H1 (cell line): ENCODE data around the gene MS4A3. TPM values are rescaled to one million over a fixed set of nuclear protein-coding genes. Genes with fewer than 3 reads are reported as not detected.

Source experiments
- CTCF ChIA-PET: fragments of 300-600 bp; sonication (Branson Sonifier 250); formaldehyde crosslinking; loops from one replicate; lab custom pipeline; 2021; ENCODE audit not compliant: partially characterized antibody; lab: Charles Lee
- POLR2A ChIA-PET: fragments of 300-600 bp; sonication (Branson Sonifier 250); formaldehyde crosslinking; loops from one replicate; lab custom pipeline; 2021; ENCODE audit warnings: inconsistent platforms; ENCODE audit not compliant: partially characterized antibody; lab: Charles Lee
- DNase-seq, 2 experiments: peaks; one replicate each; pipeline versions ENCODE4 v3.0.0 to v3.0.0-alpha.2; 2010 to 2022; ENCODE audit warnings: low spot score in 2 of 2, low read depth in 1 of 2, mixed read lengths in 1 of 2
- FAIRE-seq: peaks from 2 replicates; lab custom pipeline; 2011; peaks lifted over from hg19 to GRCh38; lab: Jason Lieb, UNC
- H2AFZ ChIP-seq: 2 replicates; pipeline ENCODE4 v1.8.1; 2012; ENCODE audit warnings: low read length, inconsistent platforms
- H2AK5ac ChIP-seq: 2 replicates; pipeline ENCODE4 v1.6.1; 2013; ENCODE audit warnings: low read depth, low read length
- H2BK120ac ChIP-seq: replicated peaks from 2 replicates; pipeline ENCODE3; 2013; ENCODE audit warnings: low read depth, low read length, inconsistent platforms
- H2BK12ac ChIP-seq: 2 replicates; pipeline ENCODE4 v1.6.1; 2013; ENCODE audit warnings: low read depth, low read length
- H2BK15ac ChIP-seq: 2 replicates; pipeline ENCODE4 v1.6.1; 2013; ENCODE audit warnings: low read length
- H2BK20ac ChIP-seq: 2 replicates; pipeline ENCODE4 v1.6.1; 2013; ENCODE audit warnings: low read length
- H2BK5ac ChIP-seq: 2 replicates; pipeline ENCODE4 v1.6.1; 2013; ENCODE audit warnings: low read depth, low read length
- H3K14ac ChIP-seq: 2 replicates; pipeline ENCODE4 v1.6.1; 2013; ENCODE audit warnings: inconsistent platforms; ENCODE audit not compliant: insufficient read length
- H3K18ac ChIP-seq: 2 replicates; pipeline ENCODE4 v1.6.1; 2013; ENCODE audit warnings: low read length; ENCODE audit errors: extremely low read depth
- H3K23ac ChIP-seq: 2 replicates; pipeline ENCODE4 v1.6.1; 2013; ENCODE audit warnings: inconsistent platforms; ENCODE audit not compliant: insufficient read length
- H3K23me2 ChIP-seq: 2 replicates; pipeline ENCODE4 v1.6.1; 2013; ENCODE audit warnings: low read depth, low read length
- H3K27ac ChIP-seq: 2 replicates; pipeline ENCODE4 v1.6.1; 2011; ENCODE audit warnings: low read depth, low read length, inconsistent platforms
- H3K27me3 ChIP-seq, 4 experiments: replicated peaks in 1 of 4; 1 replicate in 1 of 4; 2 replicates in 3 of 4; pipeline versions ENCODE4 v1.6.1 to v1.8.1; 2011 to 2013; ENCODE audit warnings: low read length in 3 of 4, mild to moderate bottlenecking in 3 of 4, inconsistent platforms in 2 of 4, mixed read lengths in 2 of 4, moderate library complexity in 1 of 4; ENCODE audit not compliant: control insufficient read depth in 3 of 4, insufficient read depth in 3 of 4; ENCODE audit errors: extremely low read depth in 1 of 4
- H3K36me3 ChIP-seq, 4 experiments: 2 replicates each; pipeline versions ENCODE4 v1.6.1 to v1.8.1; 2011 to 2013; ENCODE audit warnings: mild to moderate bottlenecking in 4 of 4, low read length in 3 of 4, moderate library complexity in 2 of 4, control low read depth in 1 of 4, inconsistent platforms in 1 of 4; ENCODE audit not compliant: insufficient read depth in 4 of 4, control insufficient read depth in 2 of 4
- H3K4ac ChIP-seq: replicated peaks from 2 replicates; pipeline ENCODE3; 2013; ENCODE audit warnings: low read length, low read depth, mixed read lengths, inconsistent platforms; ENCODE audit not compliant: insufficient read length
- H3K4me1 ChIP-seq, 4 experiments: replicated peaks in 1 of 4; 1 replicate in 1 of 4; 2 replicates in 3 of 4; pipeline versions ENCODE4 v1.6.1 to v1.8.1; 2011 to 2013; ENCODE audit warnings: low read length in 3 of 4, inconsistent platforms in 2 of 4, mixed read lengths in 1 of 4; ENCODE audit not compliant: insufficient read depth in 4 of 4, control insufficient read depth in 3 of 4
- H3K4me2 ChIP-seq, 2 experiments: 2 replicates each; pipeline versions ENCODE4 v1.6.1 to v1.8.1; 2011 to 2013; ENCODE audit warnings: low read depth in 2 of 2, low read length in 2 of 2, control low read depth in 1 of 2, inconsistent platforms in 1 of 2, mild to moderate bottlenecking in 1 of 2; ENCODE audit not compliant: insufficient read depth in 1 of 2
- H3K4me3 ChIP-seq, 4 experiments: fragments of 200-600, 300-600 bp in 1 of 4; sonication (generic), shearing (Covaris generic), sonication (Bioruptor Twin) in 1 of 4; 2 replicates each; pipeline versions ENCODE4 v1.5.1 to v1.8.1; 2011 to 2016; ENCODE audit warnings: low read length in 4 of 4, low read depth in 3 of 4, control low read depth in 2 of 4, inconsistent platforms in 2 of 4, mild to moderate bottlenecking in 2 of 4, mixed read lengths in 1 of 4, moderate library complexity in 1 of 4; ENCODE audit not compliant: insufficient read depth in 2 of 4; ENCODE audit errors: extremely low read depth in 1 of 4
- H3K56ac ChIP-seq: replicated peaks from 2 replicates; pipeline ENCODE3; 2013; ENCODE audit warnings: low read depth, mild to moderate bottlenecking, mixed read lengths, low read length, inconsistent platforms; ENCODE audit not compliant: insufficient read length
- H3K79me1 ChIP-seq: 2 replicates; pipeline ENCODE4 v1.6.1; 2013; ENCODE audit warnings: low read depth, low read length, control low read depth
- H3K79me2 ChIP-seq, 2 experiments: 2 replicates each; pipeline versions ENCODE4 v1.6.1 to v1.8.1; 2012 to 2013; ENCODE audit warnings: low read length in 2 of 2, mild to moderate bottlenecking in 2 of 2, inconsistent platforms in 1 of 2; ENCODE audit not compliant: insufficient read depth in 2 of 2, control insufficient read depth in 1 of 2
- H3K9ac ChIP-seq, 4 experiments: replicated peaks in 1 of 4; 1 replicate in 1 of 4; 2 replicates in 3 of 4; pipeline versions ENCODE4 v1.6.1 to v1.8.1; 2011 to 2013; ENCODE audit warnings: low read depth in 3 of 4, low read length in 3 of 4, control low read depth in 2 of 4, mild to moderate bottlenecking in 2 of 4, moderate library complexity in 2 of 4, inconsistent platforms in 1 of 4; ENCODE audit errors: extremely low read depth in 1 of 4
- H3K9me3 ChIP-seq, 2 experiments: 2 replicates each; pipeline versions ENCODE4 v1.6.1 to v1.8.1; 2012 to 2013; ENCODE audit warnings: mild to moderate bottlenecking in 2 of 2, moderate library complexity in 2 of 2, control low read depth in 1 of 2, inconsistent platforms in 1 of 2, low read depth in 1 of 2, low read length in 1 of 2, mixed read lengths in 1 of 2; ENCODE audit not compliant: insufficient read depth in 2 of 2
- H4K20me1 ChIP-seq, 2 experiments: replicated peaks in 1 of 2; 2 replicates each; pipeline versions ENCODE3 to v1.8.1; 2011 to 2013; ENCODE audit warnings: inconsistent platforms in 2 of 2, low read length in 2 of 2, mild to moderate bottlenecking in 1 of 2; ENCODE audit not compliant: insufficient read depth in 2 of 2, control insufficient read depth in 1 of 2
- H4K5ac ChIP-seq: 2 replicates; pipeline ENCODE4 v1.6.1; 2013; ENCODE audit warnings: low read length, low read depth, mixed read lengths, inconsistent platforms; ENCODE audit not compliant: insufficient read length
- H4K8ac ChIP-seq: 2 replicates; pipeline ENCODE4 v1.8.0; 2013; ENCODE audit warnings: mild to moderate bottlenecking, moderate library complexity, low read length, inconsistent platforms; ENCODE audit not compliant: insufficient read depth; ENCODE audit errors: extremely low read depth
- H4K91ac ChIP-seq: replicated peaks from 2 replicates; pipeline ENCODE3; 2013; ENCODE audit warnings: low read length, mixed read lengths, inconsistent platforms; ENCODE audit not compliant: insufficient read length
- ATF2 ChIP-seq: IDR thresholded peaks from 2 replicates; pipeline ENCODE4 v1.6.1; 2012; ENCODE audit warnings: low read length, inconsistent platforms
- BRCA1 ChIP-seq: IDR thresholded peaks from 2 replicates; pipeline ENCODE4 v1.6.1; 2012; ENCODE audit warnings: low read depth, low read length, improper control_type of control experiment
- EZH2 ChIP-seq: fragments of 200-600 bp; sonication (generic); IDR thresholded peaks from 2 replicates; pipeline ENCODE4 v1.7.1; 2012; ENCODE audit warnings: low read depth, mild to moderate bottlenecking, moderate library complexity, low read length, inconsistent platforms; ENCODE audit not compliant: severe bottlenecking
- HDAC6 ChIP-seq: IDR thresholded peaks from one replicate; pipeline ENCODE4 v1.7.1; 2012; ENCODE audit warnings: low read depth, mild to moderate bottlenecking, inconsistent platforms, low read length, moderate library complexity
- KDM4A ChIP-seq: IDR thresholded peaks from one replicate; pipeline ENCODE4 v1.7.1; 2012; ENCODE audit warnings: low read depth, mild to moderate bottlenecking, moderate library complexity, low read length, inconsistent platforms; ENCODE audit not compliant: severe bottlenecking
- NRF1 ChIP-seq: IDR thresholded peaks from 2 replicates; pipeline ENCODE4 v1.6.1; 2011; ENCODE audit warnings: mild to moderate bottlenecking, low read depth, low read length, improper control_type of control experiment
- PHF8 ChIP-seq: fragments of 200-600 bp; sonication (generic); conservative IDR thresholded peaks from 2 replicates; pipeline ENCODE4 v1.7.1; 2012; ENCODE audit warnings: low read depth, mild to moderate bottlenecking, inconsistent platforms, low read length, moderate library complexity
- POU5F1 ChIP-seq: IDR thresholded peaks from 2 replicates; pipeline ENCODE4 v1.6.1; 2011; ENCODE audit warnings: low read depth, mild to moderate bottlenecking, low read length, moderate library complexity
- RFX5 ChIP-seq: IDR thresholded peaks from 2 replicates; pipeline ENCODE4 v1.6.1; 2011; ENCODE audit warnings: low read depth, low read length, improper control_type of control experiment, borderline replicate concordance
- SIRT6 ChIP-seq: IDR thresholded peaks from one replicate; pipeline ENCODE4 v1.7.1; 2012; ENCODE audit warnings: low read length, inconsistent platforms
- TEAD4 ChIP-seq: IDR thresholded peaks from 2 replicates; pipeline ENCODE4 v1.6.1; 2012; ENCODE audit warnings: low read depth, low read length, inconsistent platforms, mixed read lengths
- YY1 ChIP-seq: IDR thresholded peaks from 2 replicates; pipeline ENCODE4 v1.6.1; 2011; ENCODE audit warnings: low read depth, mild to moderate bottlenecking, low read length
- WGBS, 2 experiments: shearing (Covaris generic) in 1 of 2; methylation state at CpG; one replicate each; pipeline versions ENCODE4 v1.1.6 to v1.1.7; 2013 to 2015; ENCODE audit warnings: low lambda C conversion rate in 2 of 2, mixed read lengths in 2 of 2, inconsistent platforms in 1 of 2, low coverage in 1 of 2, missing lambda C conversion rate in 1 of 2; ENCODE audit not compliant: insufficient replicate concordance in 2 of 2, insufficient coverage in 1 of 2, insufficient read length in 1 of 2; ENCODE audit errors: extremely low coverage in 1 of 2, missing lambda C conversion rate in 1 of 2; 5-methylcytosine and 5-hydroxymethylcytosine counted together
- polyA plus RNA-seq, 7 experiments: library from polyadenylated mRNA; depleted of rRNA in 3 of 7; stranded (reverse) in 5 of 7; unstranded in 2 of 7; fragments of >200 nt in 5 of 7; fragments of 200-250 nt in 2 of 7; gene quantifications; 1 replicate in 5 of 7; 2 replicates in 1 of 7; 4 replicates in 1 of 7; pipeline versions ENCODE4 v1.2.1 to v1.2.3, GENCODE V29; 2011 to 2013; ENCODE audit warnings: missing spikeins in 2 of 7, mixed read lengths in 2 of 7
- total RNA-seq: library from RNA; stranded (reverse); fragmentation: NEBNext Ultra II Directional; extraction: Animal tissue kit (Norgen Biotek cat#: 25700); gene quantifications from 2 replicates; pipeline ENCODE4 v1.2.1, GENCODE V29; 2021

MS4A3 gene
- total and polyA plus RNA-seq, 2 of the 8 experiments (the other 6 are each of a cell fraction or from before 2014, with no cell fraction given) = not detected

- CTCF ChIA-PET = interaction anchor here (1.6 kb wide), 1 partner anchor 166 kb away, joined by 3 read pairs; no protein-coding TSS in a partner anchor
- 85% methylated on average over 3 of the region's 3 CpGs; no CpG with 5 or more reads in 1 of the 2 experiments for WGBS, 2 experiments
- TF ChIP-seq BRCA1 (no peak), RFX5 (no peak), YY1 (no peak), KDM4A (no peak), EZH2 (no peak), ATF2 (no peak), NRF1 (no peak), POU5F1 (no peak), HDAC6 (no peak), SIRT6 (no peak), TEAD4 (no peak), PHF8 (no peak)
These were observed 28.3 kb downstream of the MS4A3 start for GRCh38 chr11:60084631-60085273.

More at GRCh38 chr11:60084631-60085273, 28.3 kb downstream of the MS4A3 start:
- Histone ChIP-seq H3K27ac (no peak overlapping the region), H3K23me2 (no peaks in the 10 kb centered on the region), H2BK5ac (no peak overlapping the region), H4K20me1 (no peaks in the 10 kb centered on the region), H3K36me3 (no peaks in the 10 kb centered on the region), H3K23ac (no peak overlapping the region), H2BK12ac (no peak overlapping the region), H3K9me3 (no peaks in the 10 kb centered on the region), H3K56ac (no peak overlapping the region), H2AFZ (no peak overlapping the region), H3K9ac (no peak overlapping the region), H3K79me2 (no peaks in the 10 kb centered on the region), H3K14ac (no peak overlapping the region), H4K91ac (no peak overlapping the region), H3K4me2 (no peak overlapping the region), H2BK15ac (no peak overlapping the region), H2AK5ac (no peak overlapping the region), H2BK20ac (no peak overlapping the region), H4K8ac (no peak overlapping the region), H2BK120ac (no peak overlapping the region), H3K79me1 (no peaks in the 10 kb centered on the region), H3K18ac (no peak overlapping the region), H4K5ac (no peak overlapping the region), H3K27me3 (no peaks in the 10 kb centered on the region), H3K4me1 (no peaks in the 10 kb centered on the region), H3K4ac (no peak overlapping the region), H3K4me3 (no peak overlapping the region)
- DNase-seq (no peak), FAIRE-seq (no peak)
- POLR2A ChIA-PET = no interaction called here
